WTC11 (cell line): ENCODE measurements around the gene ANKRA2. TPM values are rescaled to one million over a fixed set of nuclear protein-coding genes. Genes with fewer than 3 reads are reported as not detected.

Experiments used
- ATAC-seq: fragments of 200-7000 bp; cut with Tn5 transposase; 2 replicates; pipeline ENCODE4 v1.10.0; 2021; ENCODE audit warnings: mild to moderate bottlenecking, moderate library complexity
- CTCF ChIA-PET: fragments of 300-600 bp; sonication (Branson Sonifier 250); formaldehyde crosslinking; loops from one replicate; lab custom pipeline; 2021; ENCODE audit warnings: antibody characterized with exemption; lab: Charles Lee
- POLR2A ChIA-PET: fragments of 350-600 bp; sonication (Branson Sonifier 250); formaldehyde crosslinking; loops from one replicate; lab custom pipeline; 2021; ENCODE audit warnings: antibody characterized with exemption; lab: Charles Lee
- DNase-seq: peaks from one replicate; pipeline ENCODE4 v3.0.0; 2021; ENCODE audit warnings: low spot score
- H3K27ac Mint-ChIP-seq: 2 replicates; pipeline ENCODE4 v1.8.0; 2021; ENCODE audit warnings: mixed read lengths
- H3K27me3 Mint-ChIP-seq: 2 replicates; pipeline ENCODE4 v1.8.0; 2021; ENCODE audit warnings: low read depth, mild to moderate bottlenecking, moderate library complexity, mixed read lengths
- H3K36me3 Mint-ChIP-seq: 2 replicates; pipeline ENCODE4 v1.8.0; 2021; ENCODE audit warnings: mixed read lengths
- H3K4me1 Mint-ChIP-seq: 2 replicates; pipeline ENCODE4 v1.8.0; 2022; ENCODE audit warnings: mixed read lengths
- H3K4me3 Mint-ChIP-seq: 2 replicates; pipeline ENCODE4 v1.8.0; 2021; ENCODE audit warnings: mild to moderate bottlenecking, moderate library complexity, mixed read lengths
- H3K9me3 Mint-ChIP-seq: 2 replicates; pipeline ENCODE4 v1.8.0; 2021; ENCODE audit warnings: mixed read lengths
- ARID4B ChIP-seq: sonication (generic); formaldehyde crosslinking; IDR thresholded peaks from 2 replicates; pipeline ENCODE4 v1.8.0; 2023; ENCODE audit warnings: missing genetic modification reagents, mild to moderate bottlenecking, borderline replicate concordance
- ATF2 ChIP-seq: sonication (generic); formaldehyde crosslinking; IDR thresholded peaks from 2 replicates; pipeline ENCODE4 v1.8.1; 2022; ENCODE audit warnings: low read depth, missing genetic modification reagents, borderline replicate concordance
- E2F4 ChIP-seq: sonication (generic); formaldehyde crosslinking; IDR thresholded peaks from 2 replicates; pipeline ENCODE4 v1.8.1; 2022; ENCODE audit warnings: low read depth, mild to moderate bottlenecking, moderate library complexity, missing genetic modification reagents, borderline replicate concordance
- FOXP4 ChIP-seq: sonication (generic); formaldehyde crosslinking; IDR thresholded peaks from 2 replicates; pipeline ENCODE4 v1.8.0; 2022; ENCODE audit warnings: mild to moderate bottlenecking, missing genetic modification reagents
- GRHL2 ChIP-seq: fragments of 250-450 bp; sonication (Bioruptor Pico); IDR thresholded peaks from 2 replicates; pipeline ENCODE4 v1.8.0; 2022; ENCODE audit warnings: mild to moderate bottlenecking, moderate library complexity; ENCODE audit not compliant: insufficient replicate concordance, severe bottlenecking
- MAX ChIP-seq: sonication (generic); formaldehyde crosslinking; IDR thresholded peaks from 2 replicates; pipeline ENCODE4 v1.8.0; 2022; ENCODE audit warnings: mild to moderate bottlenecking, missing genetic modification reagents
- MYBL2 ChIP-seq: sonication (generic); formaldehyde crosslinking; IDR thresholded peaks from 2 replicates; pipeline ENCODE4 v1.8.1; 2023; ENCODE audit warnings: mild to moderate bottlenecking, moderate library complexity, missing genetic modification reagents
- NFYB ChIP-seq: sonication (generic); formaldehyde crosslinking; conservative IDR thresholded peaks from 2 replicates; pipeline ENCODE4 v1.8.0; 2022; ENCODE audit warnings: low read depth, missing genetic modification reagents
- TP53 ChIP-seq: sonication (generic); formaldehyde crosslinking; IDR thresholded peaks from 2 replicates; pipeline ENCODE4 v1.8.1; 2023; ENCODE audit warnings: mild to moderate bottlenecking, missing genetic modification reagents
- ZNF138 ChIP-seq: sonication (generic); formaldehyde crosslinking; conservative IDR thresholded peaks from 2 replicates; pipeline ENCODE4 v1.8.1; 2022; ENCODE audit warnings: mild to moderate bottlenecking, moderate library complexity, missing genetic modification reagents
- ZNF281 ChIP-seq: sonication (generic); formaldehyde crosslinking; IDR thresholded peaks from 2 replicates; pipeline ENCODE4 v1.8.0; 2023; ENCODE audit warnings: mild to moderate bottlenecking, missing genetic modification reagents
- ZNF532 ChIP-seq: fragments of 250-450 bp; sonication (Bioruptor Pico); IDR thresholded peaks from 2 replicates; pipeline ENCODE4 v1.9.0; 2021; ENCODE audit warnings: mild to moderate bottlenecking, borderline replicate concordance
- ZSCAN18 ChIP-seq: fragments of 250-450 bp; sonication (Bioruptor Pico); IDR thresholded peaks from 2 replicates; pipeline ENCODE4 v2.1.2; 2022; ENCODE audit warnings: mild to moderate bottlenecking, moderate library complexity
- total RNA-seq: library from RNA; stranded (reverse); gene quantifications from 3 replicates; pipeline ENCODE4 v1.2.3, GENCODE V29; 2021

Gene ANKRA2
- total RNA-seq, 1 experiment from 2014 or later, result 17.7 TPM

GRCh38 chr5:73565139-73565968, at the start of gene ANKRA2, which contains the start of gene UTP15 (continued):
- no peak for TF ChIP-seq ZNF532 (CRISPR knock-in tag)

- H3K27ac Mint-ChIP-seq, result no peak overlapping the region
- ChIA-PET POLR2A (no interaction called here), CTCF (no interaction called here)
- no peak for ATAC-seq
- DNase-seq, result no peak
- H3K36me3 Mint-ChIP-seq, result no peaks in the 10 kb centered on the region
- no peak overlapping the region for H3K4me3 Mint-ChIP-seq
- peaks cover 13% of the 10 kb centered on the region for H3K9me3 Mint-ChIP-seq
- H3K4me1 Mint-ChIP-seq, result peaks cover 13% of the 10 kb centered on the region
- peaks cover 4% of the 10 kb centered on the region; the same call in 1 of the 2 replicates for H3K27me3 Mint-ChIP-seq
- TF ChIP-seq E2F4, result no peak
- no peak for TF ChIP-seq ZNF138 (CRISPR knock-in tag)
- TF ChIP-seq MAX (CRISPR knock-in tag), result no peak
- no peak for TF ChIP-seq FOXP4
- TF ChIP-seq ATF2 (CRISPR knock-in tag), result no peak
- no peak for TF ChIP-seq ZNF281 (CRISPR knock-in tag)
- no peak for TF ChIP-seq ARID4B
- TF ChIP-seq NFYB (CRISPR knock-in tag), result no peak
- TF ChIP-seq TP53 (CRISPR knock-in tag), result no peak
- no peak for TF ChIP-seq GRHL2 (CRISPR knock-in tag)
- no peak for TF ChIP-seq MYBL2
- TF ChIP-seq ZSCAN18, result no peak
Observed at GRCh38 chr5:73615085-73615484, 49.6 kb upstream of the ANKRA2 start.
